DMS153 treated with DMSO at 0.1 percent for 48 hours (cell line): ENCODE results near the gene ARHGEF10L.
A peak's percentile ranks its signal among the peaks of the same experiment; 100 is the strongest.

Experiments used
- DNase-seq: peaks from one replicate; lab custom pipeline; 2025; ENCODE audit not compliant: unreplicated experiment; lab: John Stamatoyannopoulos, UW

The ARHGEF10L gene

DNA sequence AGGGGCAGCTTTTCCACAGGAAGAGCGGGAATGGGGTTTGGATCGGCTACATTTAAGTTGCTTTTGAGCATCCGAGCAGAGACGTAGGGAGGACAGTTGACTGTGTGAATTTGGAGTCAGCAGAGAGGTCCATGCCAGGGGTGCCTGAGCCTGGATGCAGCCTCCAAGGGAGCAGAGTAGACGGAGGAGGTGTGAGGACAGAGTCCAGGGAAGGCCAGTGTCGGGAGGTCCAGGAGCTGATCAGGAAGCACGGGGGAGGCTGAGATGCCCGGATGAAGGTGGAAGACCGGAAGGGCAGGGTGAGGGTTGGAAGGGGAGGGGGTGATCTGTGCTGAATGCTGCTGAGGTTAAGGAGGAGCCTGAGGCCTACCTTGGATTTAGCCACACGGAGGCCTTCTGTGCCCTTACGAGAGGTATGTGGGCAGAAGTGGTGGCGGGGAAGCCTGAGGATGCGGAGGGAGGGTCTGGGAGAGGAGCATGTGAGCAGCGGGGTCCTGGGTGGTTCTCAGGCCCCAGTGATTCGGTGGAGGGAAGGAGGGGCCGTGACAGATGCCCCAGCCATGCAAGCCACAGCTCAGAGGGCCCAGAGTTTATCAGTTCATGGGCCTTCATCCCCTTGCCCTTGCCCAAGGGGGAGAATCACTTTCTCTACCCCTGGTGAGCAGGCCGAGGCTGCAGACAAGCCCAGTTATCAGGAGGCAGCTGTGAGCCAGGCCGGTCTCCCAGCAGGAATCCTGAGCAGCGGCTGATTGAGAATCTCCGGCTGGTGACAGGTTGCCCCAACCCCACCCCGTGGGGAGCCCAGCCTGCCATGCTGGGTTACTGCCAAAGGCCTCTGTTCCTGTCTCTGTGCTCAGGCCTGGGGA is 161.7 kb downstream of the ARHGEF10L start:
- no peak for DNase-seq

GRCh38 chr1:17704176-17704575 is 164.7 kb downstream of the ARHGEF10L start:
- DNase-seq = no peak

DNA sequence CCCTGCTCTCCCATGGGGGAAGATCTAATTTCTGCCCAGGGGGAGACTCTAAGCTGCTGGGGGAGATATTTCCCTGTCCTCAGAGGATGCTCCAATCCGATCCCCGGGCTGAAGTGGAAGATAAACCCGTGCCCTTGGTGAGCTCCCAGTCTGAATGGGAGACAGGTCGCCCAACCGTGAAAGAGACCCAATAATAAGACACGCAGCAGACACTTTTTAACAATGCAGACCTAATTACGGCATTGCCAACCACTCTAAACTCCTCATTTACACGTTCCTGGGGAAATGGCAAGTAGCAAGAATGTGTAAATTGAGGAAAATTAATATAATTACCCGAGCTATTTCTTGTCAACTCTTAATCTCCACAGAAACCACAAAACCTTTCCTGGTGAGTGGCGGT is 166.9 kb downstream of the ARHGEF10L start:
- DNase-seq = no peak

DNA sequence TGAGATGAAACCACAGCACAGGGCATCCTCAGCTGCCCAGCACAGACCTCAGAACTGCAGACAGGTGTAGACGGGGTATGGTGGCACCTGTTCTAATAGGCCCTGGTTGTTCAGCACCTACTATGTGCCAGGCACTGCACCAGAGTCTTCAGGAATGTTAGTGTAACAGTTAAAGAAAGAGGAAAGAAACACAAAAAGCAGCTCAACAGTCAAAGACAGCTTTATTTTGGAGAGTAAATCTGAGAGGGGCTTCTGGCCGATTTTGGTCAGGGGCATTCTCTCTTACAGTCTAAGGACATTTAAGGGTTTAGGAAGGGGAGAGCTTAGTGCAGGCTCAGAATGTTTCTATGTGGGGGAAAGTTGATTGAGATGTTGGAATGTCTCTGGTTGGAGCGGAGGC is 170.5 kb downstream of the ARHGEF10L start:
- DNase-seq = no peak

- DNase-seq = no peak
Measured at GRCh38 chr1:17710889-17711576, 171.5 kb downstream of the ARHGEF10L start.

DNA sequence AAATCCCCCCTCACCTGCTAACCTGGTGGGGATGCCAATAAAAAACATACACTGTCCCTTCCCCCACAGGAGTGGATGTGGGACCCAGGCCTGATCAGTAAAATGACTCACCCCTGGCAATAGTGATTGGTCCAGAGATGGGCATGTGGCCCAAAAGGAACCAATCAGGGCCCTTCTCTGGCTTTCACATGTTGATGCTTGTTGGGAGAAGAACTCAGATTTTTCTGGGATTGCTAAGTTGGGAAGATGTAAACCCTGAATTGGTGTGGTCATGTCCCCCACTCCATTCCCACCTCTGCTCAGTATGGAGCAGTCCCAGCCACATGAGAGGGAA is 172.0 kb downstream of the ARHGEF10L start:
- DNase-seq = no peak

- DNase-seq = no peak
Measured at GRCh38 chr1:17711941-17712340, 172.4 kb downstream of the ARHGEF10L start.

DNA sequence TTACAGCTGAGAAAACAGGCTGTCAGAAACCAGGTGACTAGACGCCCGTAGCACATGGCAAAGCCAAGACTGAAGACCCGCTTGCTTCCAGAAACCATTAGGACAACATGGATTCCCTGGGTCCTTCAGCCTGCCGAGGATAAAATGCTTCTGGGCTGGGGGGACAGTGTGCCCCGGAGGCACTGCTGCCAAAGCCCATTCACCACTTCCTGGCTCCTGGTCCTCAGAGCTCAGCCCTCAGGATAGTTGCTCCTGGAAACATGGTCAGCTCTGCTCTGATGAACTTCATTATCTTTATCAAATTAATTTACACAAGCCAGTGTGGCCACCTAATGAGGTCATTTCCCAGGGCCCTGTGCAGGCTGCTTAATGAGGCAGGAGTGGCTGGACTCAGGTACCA is 174.5 kb downstream of the ARHGEF10L start:
- DNase-seq = no peak

- peak; percentile 10 for DNase-seq
Measured at GRCh38 chr1:17717594-17718535, 178.4 kb downstream of the ARHGEF10L start.

DNA sequence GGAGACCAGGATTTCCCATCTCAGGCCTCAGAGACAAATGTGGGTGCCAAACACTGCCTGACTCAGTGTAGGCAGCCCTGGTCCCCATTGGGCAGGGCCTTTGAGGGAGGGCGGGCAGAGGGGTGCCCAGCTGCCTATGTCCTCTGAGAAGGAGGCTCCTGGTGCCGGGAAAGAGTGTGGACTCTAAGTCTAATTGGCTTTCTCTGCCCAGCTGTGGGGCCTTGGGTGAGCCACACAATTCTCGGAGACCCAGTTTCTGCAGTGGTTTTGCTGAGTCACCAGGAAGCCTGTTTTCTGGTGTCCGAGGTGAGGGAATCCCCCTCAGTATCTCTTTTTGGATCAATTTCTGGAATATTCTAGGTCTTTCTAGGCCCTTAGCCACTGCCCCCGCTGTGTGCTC is 180.4 kb downstream of the ARHGEF10L start:
- no peak for DNase-seq

DNA sequence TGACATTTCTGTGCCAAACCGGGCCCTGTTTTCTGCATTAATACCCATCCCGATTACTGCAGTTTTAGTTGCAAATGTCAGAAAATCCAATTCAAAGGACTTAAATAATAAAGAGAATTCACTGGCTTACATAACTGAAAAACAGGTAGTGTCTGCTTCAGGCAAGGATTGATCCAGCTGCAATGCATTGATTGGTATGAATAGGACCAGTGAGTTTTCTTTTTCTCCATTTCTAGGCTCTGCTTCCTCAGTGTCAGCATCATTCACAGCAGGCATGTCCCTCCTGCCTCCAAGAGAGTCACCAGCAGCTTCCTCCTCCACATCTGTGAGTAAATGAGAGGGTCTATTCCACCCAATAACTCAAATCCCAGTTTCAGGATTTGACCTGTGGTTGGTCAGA is 181.9 kb downstream of the ARHGEF10L start:
- DNase-seq = no peak

DNA sequence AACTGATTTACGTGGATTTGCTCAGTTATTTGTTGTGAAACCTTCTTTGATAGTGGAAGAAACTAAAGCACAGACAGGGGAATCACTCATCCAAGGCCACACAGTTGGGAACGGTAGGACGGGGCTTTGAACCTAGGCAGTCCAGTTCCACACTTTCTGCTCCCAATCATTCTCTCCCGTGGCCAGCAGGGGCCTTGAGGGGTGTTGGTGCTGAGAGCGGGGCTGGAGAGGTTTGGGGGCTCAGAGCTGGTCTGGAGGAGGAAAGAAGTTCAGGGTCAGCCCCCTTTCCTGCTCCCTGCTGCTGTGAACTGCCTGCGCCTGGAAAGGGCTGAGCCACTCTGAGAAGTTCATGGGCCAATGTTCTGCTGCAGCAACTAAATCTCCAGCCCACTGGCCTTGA is 184.2 kb downstream of the ARHGEF10L start:
- DNase-seq = no peak

GRCh38 chr1:17724150-17724549 is 184.7 kb downstream of the ARHGEF10L start:
- no peak for DNase-seq

DNA sequence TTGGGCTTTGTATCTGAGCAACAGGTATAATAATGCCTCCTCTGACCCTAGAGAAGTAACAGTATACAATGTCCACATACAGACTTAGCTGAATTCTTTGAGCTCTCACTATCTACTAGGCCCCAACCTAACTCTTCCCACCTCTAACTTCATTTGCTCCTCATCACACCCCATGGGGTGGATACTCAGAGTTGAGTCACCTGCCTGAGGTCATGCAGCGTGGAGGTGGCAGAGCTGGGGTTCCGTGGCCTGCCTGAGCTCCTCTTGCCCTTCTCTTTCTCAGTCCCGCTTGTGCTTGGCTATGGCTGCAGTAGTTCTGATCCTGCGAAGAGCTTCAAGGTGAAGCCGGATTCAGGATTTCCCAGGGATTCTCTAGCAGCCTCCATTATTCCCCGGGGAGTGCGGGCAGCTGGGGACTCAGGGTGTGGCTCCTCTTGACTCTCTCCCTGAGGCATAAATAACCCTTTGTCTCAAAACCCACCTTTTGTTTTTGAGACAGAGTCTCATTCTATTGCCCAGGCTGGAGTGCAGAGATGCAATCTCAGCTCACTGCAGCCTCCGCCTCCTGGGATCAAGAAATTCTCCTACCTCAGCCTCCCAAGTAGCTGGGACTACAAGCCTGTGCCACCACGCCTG is 185.7 kb downstream of the ARHGEF10L start:
- peak; percentile 31 for DNase-seq

DNA sequence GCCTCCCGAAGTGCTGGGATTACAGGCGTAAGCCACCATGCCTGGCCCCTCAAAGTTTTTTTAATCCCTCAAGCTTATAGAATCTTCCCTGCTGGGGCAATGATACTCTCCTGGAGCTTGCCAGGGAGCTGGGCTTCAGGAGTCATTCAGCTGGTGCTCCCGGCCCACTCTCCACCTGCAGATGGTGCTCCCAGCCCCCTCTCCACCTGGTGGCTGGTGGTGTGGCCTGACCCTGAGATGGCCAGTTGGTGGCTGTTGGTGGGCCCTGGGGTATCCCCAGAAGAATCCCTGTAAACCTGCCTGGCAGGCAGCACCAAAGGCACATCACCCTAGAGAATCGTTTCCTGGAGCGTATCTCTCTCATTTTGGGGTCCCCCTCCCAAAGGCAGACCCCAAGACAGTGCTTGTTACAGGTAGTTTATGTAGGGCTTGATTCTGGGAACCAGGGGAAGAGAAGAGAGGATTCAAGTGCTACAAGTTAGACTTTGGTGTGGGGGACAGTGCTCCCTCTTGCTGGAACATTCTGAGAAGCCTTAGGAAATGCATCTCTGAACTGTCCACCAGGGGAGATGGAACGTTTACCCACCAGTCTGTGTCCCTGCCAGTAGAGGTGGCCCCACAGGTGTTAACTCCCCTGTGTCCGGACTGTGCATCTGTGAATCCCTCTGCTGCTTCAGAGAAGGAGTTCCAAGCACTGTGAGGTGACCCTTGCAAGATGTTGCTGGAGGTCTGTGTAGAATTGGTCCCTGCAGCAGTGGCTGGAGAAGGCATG is 186.5 kb downstream of the ARHGEF10L start:
- DNase-seq = no peak

GRCh38 chr1:17728123-17728712 is 188.7 kb downstream of the ARHGEF10L start:
- no peak for DNase-seq

GRCh38 chr1:17729248-17729647 is 189.8 kb downstream of the ARHGEF10L start:
- DNase-seq = no peak

GRCh38 chr1:17729909-17730308 is 190.4 kb downstream of the ARHGEF10L start:
- no peak for DNase-seq

DNA sequence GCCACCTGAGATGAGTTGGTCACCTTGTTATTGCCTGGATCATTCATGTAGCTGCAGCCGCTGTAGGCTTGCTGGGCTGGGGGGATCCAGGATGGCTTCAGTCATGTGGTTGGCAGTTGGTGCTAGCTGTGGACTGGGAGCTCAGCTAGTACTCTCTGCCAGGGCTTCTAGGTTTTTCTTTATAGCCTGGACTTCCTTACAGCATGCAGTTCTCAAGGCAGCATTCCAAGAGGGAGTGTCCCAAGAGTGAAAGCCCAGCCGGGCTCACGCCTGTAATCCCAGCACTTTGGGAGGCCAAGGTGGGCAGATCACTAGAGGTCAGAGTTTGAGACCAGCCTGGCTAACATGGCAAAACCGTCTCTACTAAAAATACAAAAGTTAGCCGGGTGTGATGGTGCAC is 192.0 kb downstream of the ARHGEF10L start:
- DNase-seq = no peak

DNA sequence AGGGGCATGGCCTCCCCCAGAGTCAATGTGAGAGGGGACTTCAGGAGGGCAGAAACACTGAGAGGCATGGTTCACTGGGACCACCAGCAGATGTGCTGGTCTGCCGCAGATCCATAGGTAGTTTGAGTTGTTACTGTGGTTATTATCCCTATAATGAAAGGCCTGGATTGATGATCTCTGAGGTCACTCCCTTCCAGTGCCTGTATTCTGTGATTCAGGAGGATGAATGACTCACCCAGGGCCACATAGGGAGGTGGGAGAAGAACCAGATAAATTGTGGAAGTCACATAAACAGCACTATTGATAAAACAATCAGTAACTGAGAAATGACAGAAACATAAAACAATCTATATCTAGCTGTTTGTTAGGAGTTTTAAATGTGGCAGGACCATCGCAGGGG is 193.0 kb downstream of the ARHGEF10L start:
- no peak for DNase-seq
